H1 (cell line): Measurements from ENCODE around the gene PPP1R11. TPM values are rescaled to one million over a fixed set of nuclear protein-coding genes. Genes with fewer than 3 reads are reported as not detected.

Source experiments
- CTCF ChIA-PET: fragments of 300-600 bp; sonication (Branson Sonifier 250); formaldehyde crosslinking; loops from one replicate; lab custom pipeline; 2021; ENCODE audit not compliant: partially characterized antibody; lab: Charles Lee
- POLR2A ChIA-PET: fragments of 300-600 bp; sonication (Branson Sonifier 250); formaldehyde crosslinking; loops from one replicate; lab custom pipeline; 2021; ENCODE audit warnings: inconsistent platforms; ENCODE audit not compliant: partially characterized antibody; lab: Charles Lee
- DNase-seq, 2 experiments: peaks; one replicate each; pipeline versions ENCODE4 v3.0.0 to v3.0.0-alpha.2; 2010 to 2022; ENCODE audit warnings: low spot score in 2 of 2, low read depth in 1 of 2, mixed read lengths in 1 of 2
- FAIRE-seq: peaks from 2 replicates; lab custom pipeline; 2011; peaks lifted over from hg19 to GRCh38; lab: Jason Lieb, UNC
- H2AFZ ChIP-seq: 2 replicates; pipeline ENCODE4 v1.8.1; 2012; ENCODE audit warnings: low read length, inconsistent platforms
- H2AK5ac ChIP-seq: 2 replicates; pipeline ENCODE4 v1.6.1; 2013; ENCODE audit warnings: low read depth, low read length
- H2BK120ac ChIP-seq: replicated peaks from 2 replicates; pipeline ENCODE3; 2013; ENCODE audit warnings: low read depth, low read length, inconsistent platforms
- H2BK12ac ChIP-seq: 2 replicates; pipeline ENCODE4 v1.6.1; 2013; ENCODE audit warnings: low read depth, low read length
- H2BK15ac ChIP-seq: 2 replicates; pipeline ENCODE4 v1.6.1; 2013; ENCODE audit warnings: low read length
- H2BK20ac ChIP-seq: 2 replicates; pipeline ENCODE4 v1.6.1; 2013; ENCODE audit warnings: low read length
- H2BK5ac ChIP-seq: 2 replicates; pipeline ENCODE4 v1.6.1; 2013; ENCODE audit warnings: low read depth, low read length
- H3K14ac ChIP-seq: 2 replicates; pipeline ENCODE4 v1.6.1; 2013; ENCODE audit warnings: inconsistent platforms; ENCODE audit not compliant: insufficient read length
- H3K18ac ChIP-seq: 2 replicates; pipeline ENCODE4 v1.6.1; 2013; ENCODE audit warnings: low read length; ENCODE audit errors: extremely low read depth
- H3K23ac ChIP-seq: 2 replicates; pipeline ENCODE4 v1.6.1; 2013; ENCODE audit warnings: inconsistent platforms; ENCODE audit not compliant: insufficient read length
- H3K23me2 ChIP-seq: 2 replicates; pipeline ENCODE4 v1.6.1; 2013; ENCODE audit warnings: low read depth, low read length
- H3K27ac ChIP-seq: 2 replicates; pipeline ENCODE4 v1.6.1; 2011; ENCODE audit warnings: low read depth, low read length, inconsistent platforms
- H3K27me3 ChIP-seq, 4 experiments: replicated peaks in 1 of 4; 1 replicate in 1 of 4; 2 replicates in 3 of 4; pipeline versions ENCODE4 v1.6.1 to v1.8.1; 2011 to 2013; ENCODE audit warnings: low read length in 3 of 4, mild to moderate bottlenecking in 3 of 4, inconsistent platforms in 2 of 4, mixed read lengths in 2 of 4, moderate library complexity in 1 of 4; ENCODE audit not compliant: control insufficient read depth in 3 of 4, insufficient read depth in 3 of 4; ENCODE audit errors: extremely low read depth in 1 of 4
- H3K36me3 ChIP-seq, 4 experiments: 2 replicates each; pipeline versions ENCODE4 v1.6.1 to v1.8.1; 2011 to 2013; ENCODE audit warnings: mild to moderate bottlenecking in 4 of 4, low read length in 3 of 4, moderate library complexity in 2 of 4, control low read depth in 1 of 4, inconsistent platforms in 1 of 4; ENCODE audit not compliant: insufficient read depth in 4 of 4, control insufficient read depth in 2 of 4
- H3K4ac ChIP-seq: replicated peaks from 2 replicates; pipeline ENCODE3; 2013; ENCODE audit warnings: low read length, low read depth, mixed read lengths, inconsistent platforms; ENCODE audit not compliant: insufficient read length
- H3K4me1 ChIP-seq, 4 experiments: replicated peaks in 1 of 4; 1 replicate in 1 of 4; 2 replicates in 3 of 4; pipeline versions ENCODE4 v1.6.1 to v1.8.1; 2011 to 2013; ENCODE audit warnings: low read length in 3 of 4, inconsistent platforms in 2 of 4, mixed read lengths in 1 of 4; ENCODE audit not compliant: insufficient read depth in 4 of 4, control insufficient read depth in 3 of 4
- H3K4me2 ChIP-seq, 2 experiments: 2 replicates each; pipeline versions ENCODE4 v1.6.1 to v1.8.1; 2011 to 2013; ENCODE audit warnings: low read depth in 2 of 2, low read length in 2 of 2, control low read depth in 1 of 2, inconsistent platforms in 1 of 2, mild to moderate bottlenecking in 1 of 2; ENCODE audit not compliant: insufficient read depth in 1 of 2
- H3K4me3 ChIP-seq, 4 experiments: fragments of 200-600, 300-600 bp in 1 of 4; sonication (generic), shearing (Covaris generic), sonication (Bioruptor Twin) in 1 of 4; 2 replicates each; pipeline versions ENCODE4 v1.5.1 to v1.8.1; 2011 to 2016; ENCODE audit warnings: low read length in 4 of 4, low read depth in 3 of 4, control low read depth in 2 of 4, inconsistent platforms in 2 of 4, mild to moderate bottlenecking in 2 of 4, mixed read lengths in 1 of 4, moderate library complexity in 1 of 4; ENCODE audit not compliant: insufficient read depth in 2 of 4; ENCODE audit errors: extremely low read depth in 1 of 4
- H3K56ac ChIP-seq: replicated peaks from 2 replicates; pipeline ENCODE3; 2013; ENCODE audit warnings: low read depth, mild to moderate bottlenecking, mixed read lengths, low read length, inconsistent platforms; ENCODE audit not compliant: insufficient read length
- H3K79me1 ChIP-seq: 2 replicates; pipeline ENCODE4 v1.6.1; 2013; ENCODE audit warnings: low read depth, low read length, control low read depth
- H3K79me2 ChIP-seq, 2 experiments: 2 replicates each; pipeline versions ENCODE4 v1.6.1 to v1.8.1; 2012 to 2013; ENCODE audit warnings: low read length in 2 of 2, mild to moderate bottlenecking in 2 of 2, inconsistent platforms in 1 of 2; ENCODE audit not compliant: insufficient read depth in 2 of 2, control insufficient read depth in 1 of 2
- H3K9ac ChIP-seq, 4 experiments: replicated peaks in 1 of 4; 1 replicate in 1 of 4; 2 replicates in 3 of 4; pipeline versions ENCODE4 v1.6.1 to v1.8.1; 2011 to 2013; ENCODE audit warnings: low read depth in 3 of 4, low read length in 3 of 4, control low read depth in 2 of 4, mild to moderate bottlenecking in 2 of 4, moderate library complexity in 2 of 4, inconsistent platforms in 1 of 4; ENCODE audit errors: extremely low read depth in 1 of 4
- H3K9me3 ChIP-seq, 2 experiments: 2 replicates each; pipeline versions ENCODE4 v1.6.1 to v1.8.1; 2012 to 2013; ENCODE audit warnings: mild to moderate bottlenecking in 2 of 2, moderate library complexity in 2 of 2, control low read depth in 1 of 2, inconsistent platforms in 1 of 2, low read depth in 1 of 2, low read length in 1 of 2, mixed read lengths in 1 of 2; ENCODE audit not compliant: insufficient read depth in 2 of 2
- H4K20me1 ChIP-seq, 2 experiments: replicated peaks in 1 of 2; 2 replicates each; pipeline versions ENCODE3 to v1.8.1; 2011 to 2013; ENCODE audit warnings: inconsistent platforms in 2 of 2, low read length in 2 of 2, mild to moderate bottlenecking in 1 of 2; ENCODE audit not compliant: insufficient read depth in 2 of 2, control insufficient read depth in 1 of 2
- H4K5ac ChIP-seq: 2 replicates; pipeline ENCODE4 v1.6.1; 2013; ENCODE audit warnings: low read length, low read depth, mixed read lengths, inconsistent platforms; ENCODE audit not compliant: insufficient read length
- H4K8ac ChIP-seq: 2 replicates; pipeline ENCODE4 v1.8.0; 2013; ENCODE audit warnings: mild to moderate bottlenecking, moderate library complexity, low read length, inconsistent platforms; ENCODE audit not compliant: insufficient read depth; ENCODE audit errors: extremely low read depth
- H4K91ac ChIP-seq: replicated peaks from 2 replicates; pipeline ENCODE3; 2013; ENCODE audit warnings: low read length, mixed read lengths, inconsistent platforms; ENCODE audit not compliant: insufficient read length
- HDAC6 ChIP-seq: IDR thresholded peaks from one replicate; pipeline ENCODE4 v1.7.1; 2012; ENCODE audit warnings: low read depth, mild to moderate bottlenecking, inconsistent platforms, low read length, moderate library complexity
- JUN ChIP-seq: IDR thresholded peaks from 2 replicates; pipeline ENCODE4 v1.6.1; 2011; ENCODE audit warnings: low read depth, mild to moderate bottlenecking, improper control_type of control experiment, low read length
- WGBS, 2 experiments: shearing (Covaris generic) in 1 of 2; methylation state at CpG; one replicate each; pipeline versions ENCODE4 v1.1.6 to v1.1.7; 2013 to 2015; ENCODE audit warnings: low lambda C conversion rate in 2 of 2, mixed read lengths in 2 of 2, inconsistent platforms in 1 of 2, low coverage in 1 of 2, missing lambda C conversion rate in 1 of 2; ENCODE audit not compliant: insufficient replicate concordance in 2 of 2, insufficient coverage in 1 of 2, insufficient read length in 1 of 2; ENCODE audit errors: extremely low coverage in 1 of 2, missing lambda C conversion rate in 1 of 2; 5-methylcytosine and 5-hydroxymethylcytosine counted together
- polyA plus RNA-seq, 7 experiments: library from polyadenylated mRNA; depleted of rRNA in 3 of 7; stranded (reverse) in 5 of 7; unstranded in 2 of 7; fragments of >200 nt in 5 of 7; fragments of 200-250 nt in 2 of 7; gene quantifications; 1 replicate in 5 of 7; 2 replicates in 1 of 7; 4 replicates in 1 of 7; pipeline versions ENCODE4 v1.2.1 to v1.2.3, GENCODE V29; 2011 to 2013; ENCODE audit warnings: missing spikeins in 2 of 7, mixed read lengths in 2 of 7
- total RNA-seq: library from RNA; stranded (reverse); fragmentation: NEBNext Ultra II Directional; extraction: Animal tissue kit (Norgen Biotek cat#: 25700); gene quantifications from 2 replicates; pipeline ENCODE4 v1.2.1, GENCODE V29; 2021

PPP1R11 gene
- total and polyA plus RNA-seq, 2 of the 8 experiments (the other 6 are each of a cell fraction or from before 2014, with no cell fraction given): 26.1 to 32.8 TPM

- Histone ChIP-seq H3K9me3 (no peaks in the 10 kb centered on the region), H2BK120ac (no peak overlapping the region)
- no peak for TF ChIP-seq HDAC6
- TF ChIP-seq JUN: no peak
Observed at GRCh38 chr6:30096829-30097228, 29.8 kb downstream of the PPP1R11 start.

More at GRCh38 chr6:30096829-30097228, 29.8 kb downstream of the PPP1R11 start:
- no peak overlapping the region for H2BK15ac ChIP-seq
- no peaks in the 10 kb centered on the region for H4K20me1 ChIP-seq
- no peak overlapping the region for H4K5ac ChIP-seq
- H3K27me3 ChIP-seq: peaks cover 24 to 44% (median 43%) of the 10 kb centered on the region in 4 experiments
- no peak overlapping the region for H4K91ac ChIP-seq
- H2AFZ ChIP-seq: no peak overlapping the region
- ChIA-PET POLR2A (interaction anchor here (0.6 kb wide), 1 partner anchor 345 kb away, joined by 4 read pairs; no protein-coding TSS in a partner anchor), CTCF (interaction anchor here (1.5 to 3.5 kb wide), 2 partner anchors 9 to 35 kb away, joined by 5 to 17 read pairs; no protein-coding TSS in a partner anchor)
- no peak overlapping the region for H3K4me2 ChIP-seq
- peaks cover 3% of the 10 kb centered on the region; the same call in 1 of the 2 replicates for H3K23me2 ChIP-seq
- H4K8ac ChIP-seq: no peak overlapping the region
- no peak overlapping the region for H3K56ac ChIP-seq
- no peaks in the 10 kb centered on the region for H3K36me3 ChIP-seq
- H2BK20ac ChIP-seq: no peak overlapping the region
- H3K4ac ChIP-seq: no peak overlapping the region
- no peaks in the 10 kb centered on the region for H3K79me1 ChIP-seq
- H3K23ac ChIP-seq: no peak overlapping the region
- no peak overlapping the region for H3K27ac ChIP-seq
- H3K9ac ChIP-seq: no peak overlapping the region
- no peak overlapping the region for H2BK5ac ChIP-seq
- H3K4me1 ChIP-seq: peaks cover 3 to 9% (median 7%) of the 10 kb centered on the region in 4 experiments
- H3K14ac ChIP-seq: no peak overlapping the region
- H2AK5ac ChIP-seq: no peak overlapping the region
- no peak overlapping the region for H3K4me3 ChIP-seq
- H3K18ac ChIP-seq: no peak overlapping the region
- H3K79me2 ChIP-seq: no peaks in the 10 kb centered on the region
- FAIRE-seq (no peak), DNase-seq (no peak)
- WGBS, 2 experiments: 75% methylated on average over 1 of the region's 1 CpG; no CpG with 5 or more reads in 1 of the 2 experiments
- no peak overlapping the region for H2BK12ac ChIP-seq
